Skeletal muscle tissue (tissue), 4 donors: ENCODE measurements around the gene TRABD2B. TPM values are rescaled to one million over a fixed set of nuclear protein-coding genes. Genes with fewer than 3 reads are reported as not detected.

Experiments used
- H3K27ac ChIP-seq: one replicate; pipeline ENCODE4 v1.7.0; 2013; ENCODE audit warnings: mild to moderate bottlenecking, low read depth, low read length, inconsistent platforms
- H3K27me3 ChIP-seq, 3 donors: one replicate each; pipeline ENCODE4 v1.7.0; 2013; ENCODE audit warnings: low read length in 3 of 3; ENCODE audit not compliant: control insufficient read depth in 3 of 3, insufficient read depth in 3 of 3
- H3K36me3 ChIP-seq, 3 donors: one replicate each; pipeline ENCODE4 v1.7.0; 2013; ENCODE audit warnings: low read length in 3 of 3; ENCODE audit not compliant: control insufficient read depth in 3 of 3, insufficient read depth in 3 of 3
- H3K4me1 ChIP-seq, 3 donors: one replicate each; pipeline ENCODE4 v1.7.0; 2013; ENCODE audit warnings: low read length in 3 of 3, mild to moderate bottlenecking in 3 of 3; ENCODE audit not compliant: control insufficient read depth in 3 of 3, insufficient read depth in 3 of 3
- H3K4me3 ChIP-seq, 3 donors: one replicate each; pipeline ENCODE4 v1.7.0; 2013; ENCODE audit warnings: low read length in 3 of 3
- H3K9ac ChIP-seq, 3 donors: one replicate each; pipeline ENCODE4 v1.7.0; 2013; ENCODE audit warnings: low read length in 3 of 3, mild to moderate bottlenecking in 3 of 3, moderate library complexity in 2 of 3, low read depth in 1 of 3
- H3K9me3 ChIP-seq, 3 donors: one replicate each; pipeline ENCODE4 v1.7.0; 2013; ENCODE audit warnings: low read length in 3 of 3; ENCODE audit not compliant: control insufficient read depth in 3 of 3
- total RNA-seq: library from RNA; depleted of rRNA; stranded (reverse); fragments of >200 nt; gene quantifications from one replicate; pipeline ENCODE4 v1.2.3, GENCODE V29; 2014
- donor health status: Osteomylitis.

The TRABD2B gene
- total RNA-seq, 1 donor from 2014 or later: 0.52 TPM

DNA sequence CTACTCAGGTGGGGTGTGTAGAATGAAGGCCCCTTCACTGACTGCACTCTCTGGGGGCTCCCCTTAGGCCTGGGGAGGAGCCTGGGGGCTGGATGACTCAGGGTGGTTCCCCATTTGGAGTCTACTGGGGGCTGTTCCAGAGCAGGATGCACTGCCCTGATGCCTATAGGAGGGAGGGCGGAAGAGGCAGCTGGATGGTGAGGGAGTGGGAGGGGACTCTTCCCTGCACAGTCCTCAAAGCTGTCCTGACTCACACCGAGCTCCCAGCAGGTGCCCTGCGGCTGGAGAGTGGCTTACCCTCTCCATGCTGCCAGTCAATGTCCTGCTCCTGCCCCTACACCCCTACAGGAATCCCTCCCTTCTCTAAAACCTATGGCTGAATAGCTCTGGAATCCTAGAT is 204.4 kb downstream of the TRABD2B start:
- Histone ChIP-seq H3K27ac (no peak overlapping the region), H3K9me3 (no peaks in the 10 kb centered on the region), H3K36me3 (no peaks in the 10 kb centered on the region), H3K4me1 (peaks cover 0 to 8% (median 0%) of the 10 kb centered on the region in 3 donors), H3K27me3 (no peaks in the 10 kb centered on the region), H3K9ac (no peak overlapping the region), H3K4me3 (no peak overlapping the region)

DNA sequence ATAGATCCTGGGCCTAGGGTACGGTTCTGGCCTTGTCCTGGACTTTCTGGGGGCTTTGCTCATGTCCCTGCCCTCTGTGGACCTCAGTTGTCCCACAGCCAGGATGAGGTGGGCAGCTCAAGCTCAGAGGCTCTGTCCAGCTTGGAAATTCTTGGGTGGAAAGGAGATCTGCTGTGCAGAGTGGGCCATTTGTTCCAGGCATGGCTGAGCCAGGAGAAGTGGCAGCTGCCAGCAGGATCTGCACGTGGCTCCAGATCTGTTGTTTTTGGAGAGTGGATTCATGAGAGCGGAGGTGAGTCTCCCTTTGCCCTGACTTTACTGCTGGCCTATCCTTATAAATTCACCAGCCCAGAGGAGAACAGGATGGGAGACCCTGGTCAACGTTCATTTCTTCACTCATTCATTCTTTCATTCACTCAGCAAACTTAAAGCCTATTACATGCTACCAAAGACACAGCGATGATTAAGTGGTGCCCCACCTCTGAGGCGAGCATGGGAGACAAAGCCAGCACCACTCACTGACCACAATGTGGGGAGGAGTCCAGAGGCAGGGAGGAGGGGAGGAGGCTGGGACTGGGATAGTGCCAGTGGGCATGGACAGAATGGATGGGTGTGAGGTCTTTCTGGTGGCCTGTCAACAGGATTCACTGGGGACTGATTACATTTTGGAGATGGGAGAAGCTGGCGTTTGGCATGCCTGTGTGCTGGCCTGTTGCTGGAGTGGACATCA is 205.1 kb downstream of the TRABD2B start:
- H3K36me3 ChIP-seq: no peaks in the 10 kb centered on the region
- no peak overlapping the region for H3K9ac ChIP-seq
- H3K27me3 ChIP-seq: no peaks in the 10 kb centered on the region
- no peak overlapping the region for H3K27ac ChIP-seq
- no peak overlapping the region for H3K4me3 ChIP-seq
- peaks cover 0 to 6% (median 0%) of the 10 kb centered on the region in 3 donors for H3K4me1 ChIP-seq
- H3K9me3 ChIP-seq: no peaks in the 10 kb centered on the region

DNA sequence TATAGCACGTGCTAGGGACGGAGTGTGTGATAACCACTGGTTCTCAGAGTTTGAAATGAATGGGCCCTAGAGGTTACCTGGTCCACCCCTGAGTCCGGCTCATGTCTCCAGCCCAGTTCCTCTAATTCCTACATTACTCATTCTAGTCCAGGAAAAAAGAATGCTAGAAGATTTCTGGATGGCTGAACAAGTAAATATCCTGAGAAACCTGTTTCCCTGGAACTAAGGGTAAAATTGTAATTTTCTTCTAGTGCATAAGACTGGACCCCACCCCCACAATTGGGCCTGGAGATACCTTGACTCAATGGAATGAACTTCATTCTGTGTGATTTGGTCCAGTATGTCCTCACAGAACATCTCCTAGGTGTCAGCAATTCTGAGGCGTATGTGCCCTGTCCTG is 208.4 kb downstream of the TRABD2B start:
- no peak overlapping the region for H3K9ac ChIP-seq
- H3K4me3 ChIP-seq: no peak overlapping the region
- no peak overlapping the region for H3K27ac ChIP-seq
- H3K4me1 ChIP-seq: peaks cover 23 to 28% (median 25%) of the 10 kb centered on the region in 3 donors
- no peaks in the 10 kb centered on the region for H3K9me3 ChIP-seq
- no peaks in the 10 kb centered on the region for H3K36me3 ChIP-seq
- H3K27me3 ChIP-seq: no peaks in the 10 kb centered on the region

DNA sequence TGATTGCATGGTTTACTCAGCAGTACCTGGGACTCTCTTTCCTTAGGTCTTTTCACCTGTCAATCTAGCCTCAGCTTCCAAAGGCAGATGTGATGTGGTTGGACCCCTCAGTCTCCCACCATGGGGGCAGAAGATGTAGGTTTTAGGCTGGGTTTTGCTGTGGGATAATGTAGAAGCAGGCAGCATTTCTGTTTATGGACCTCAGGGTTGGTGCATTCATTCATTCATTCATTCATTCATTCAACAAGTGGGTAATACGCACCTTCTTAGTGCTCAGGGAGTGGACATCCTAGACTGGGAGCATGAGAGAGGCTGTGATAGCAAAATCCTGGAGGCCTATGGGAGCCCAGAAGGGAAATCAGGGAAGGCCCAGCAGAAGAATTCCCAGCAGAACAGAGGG is 209.6 kb downstream of the TRABD2B start:
- H3K4me1 ChIP-seq: peaks cover 29 to 38% (median 32%) of the 10 kb centered on the region in 3 donors

DNA sequence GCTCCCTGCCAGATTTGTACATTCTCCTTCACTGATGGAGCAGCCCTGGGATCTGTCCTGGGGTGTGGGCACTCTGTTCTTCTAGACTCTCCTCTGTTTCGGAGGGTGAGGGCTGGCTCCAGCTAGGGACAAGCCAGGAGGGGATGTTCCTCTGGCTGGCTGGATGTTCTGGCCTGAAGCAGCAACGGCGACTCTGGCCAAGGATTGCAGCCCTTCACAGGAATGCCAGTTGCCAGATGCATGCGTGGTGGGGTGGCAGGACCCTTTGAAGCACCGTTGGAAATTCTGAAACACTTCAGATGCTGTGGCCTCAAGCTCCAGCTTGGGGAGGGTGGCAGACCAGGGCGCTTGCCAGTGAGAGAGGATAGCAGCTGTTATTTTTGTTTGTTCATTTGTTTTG is 210.9 kb downstream of the TRABD2B start:
- H3K9me3 ChIP-seq: no peaks in the 10 kb centered on the region

More for the DNA sequence above, 209.6 kb downstream of the TRABD2B start:
- no peak overlapping the region for H3K4me3 ChIP-seq
- no peaks in the 10 kb centered on the region for H3K9me3 ChIP-seq
- no peaks in the 10 kb centered on the region for H3K36me3 ChIP-seq
- no peaks in the 10 kb centered on the region for H3K27me3 ChIP-seq
- H3K27ac ChIP-seq: no peak overlapping the region
- no peak overlapping the region for H3K9ac ChIP-seq

DNA sequence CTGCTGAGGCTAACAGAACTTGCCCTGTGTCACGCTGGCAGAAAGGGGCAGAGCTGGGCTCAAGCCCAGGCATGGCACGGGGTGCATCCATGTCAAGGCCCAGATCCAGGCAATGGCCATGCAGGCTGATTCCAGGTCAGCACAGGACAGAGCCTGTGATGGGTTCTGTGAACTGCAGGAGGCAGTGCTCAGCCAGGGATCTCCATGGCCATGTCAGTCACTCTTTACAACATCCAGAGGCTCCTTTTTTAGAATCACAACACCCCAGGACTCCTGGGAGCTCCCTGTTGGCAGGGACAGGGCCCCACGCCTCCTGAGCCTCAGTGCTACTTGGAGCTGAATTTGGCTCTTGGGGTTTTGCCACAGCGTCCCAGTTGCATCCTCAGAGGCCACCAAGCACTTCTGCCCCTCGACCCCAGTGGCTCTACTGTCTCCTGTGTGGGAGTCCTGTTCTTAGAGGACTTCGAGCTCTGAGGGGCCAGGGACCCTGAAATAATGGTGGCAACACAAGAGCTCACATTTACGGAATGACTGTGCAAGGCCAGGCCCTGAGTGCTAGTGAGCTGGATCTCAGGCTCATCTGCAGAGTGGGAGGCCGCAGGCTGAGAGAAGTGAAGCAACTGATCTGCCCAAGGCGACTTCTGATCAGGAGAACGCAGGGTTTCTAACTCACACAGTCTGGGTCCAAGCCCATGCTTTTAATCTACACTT is 211.5 kb downstream of the TRABD2B start:
- Histone ChIP-seq H3K9ac (no peak overlapping the region), H3K27ac (no peak overlapping the region), H3K4me1 (peaks cover 39 to 53% (median 42%) of the 10 kb centered on the region in 3 donors), H3K9me3 (no peaks in the 10 kb centered on the region), H3K27me3 (no peaks in the 10 kb centered on the region), H3K36me3 (no peaks in the 10 kb centered on the region), H3K4me3 (peak overlapping the region in 1 of 3 donors; percentile 54)

More for the DNA sequence above, 210.9 kb downstream of the TRABD2B start:
- Histone ChIP-seq H3K4me1 (peaks cover 39 to 50% (median 42%) of the 10 kb centered on the region in 3 donors), H3K36me3 (no peaks in the 10 kb centered on the region), H3K27me3 (no peaks in the 10 kb centered on the region), H3K4me3 (no peak overlapping the region), H3K9ac (no peak overlapping the region), H3K27ac (no peak overlapping the region)

DNA sequence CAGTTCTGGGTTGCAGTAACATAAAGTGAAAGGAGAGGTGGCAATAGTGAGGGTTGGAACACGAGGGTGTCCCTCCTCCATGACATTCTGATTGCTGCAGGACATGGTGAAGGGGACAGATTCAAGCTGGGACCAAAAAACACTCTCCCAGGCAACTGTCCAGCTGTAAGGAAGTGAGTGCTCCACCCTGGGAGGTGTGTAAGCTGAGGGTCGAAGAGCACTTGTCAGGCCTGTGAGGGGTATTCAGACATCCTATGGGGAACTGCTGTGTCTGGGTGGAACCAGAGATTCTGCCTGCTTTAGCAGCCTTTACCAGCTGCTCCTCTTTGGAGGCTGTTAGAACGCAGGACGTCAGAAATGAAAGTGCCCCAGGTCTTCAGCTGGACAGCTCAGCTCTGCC is 212.1 kb downstream of the TRABD2B start:
- Histone ChIP-seq H3K9ac (peak overlapping the region in 1 of 3 donors; percentile 10), H3K4me3 (peak overlapping the region in 1 of 3 donors; percentile 54), H3K36me3 (no peaks in the 10 kb centered on the region), H3K27ac (no peak overlapping the region), H3K27me3 (no peaks in the 10 kb centered on the region), H3K9me3 (no peaks in the 10 kb centered on the region), H3K4me1 (peaks cover 39 to 53% (median 42%) of the 10 kb centered on the region in 3 donors)

DNA sequence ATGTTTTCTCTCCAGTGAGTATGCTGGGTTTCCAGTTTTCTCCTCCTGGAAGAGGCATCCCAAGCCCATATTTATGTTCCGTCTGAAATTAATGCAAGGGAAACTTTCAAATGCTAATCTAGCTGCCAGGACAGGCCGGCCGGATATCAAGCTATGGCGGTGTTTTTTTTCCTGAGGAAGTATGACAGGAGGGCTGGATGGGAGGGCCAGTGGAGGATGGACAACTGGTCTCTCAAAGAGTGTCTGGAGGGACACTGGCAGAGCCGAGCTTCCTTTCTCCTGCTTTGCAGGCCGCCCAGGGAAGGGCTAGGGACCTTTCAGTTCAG is 212.7 kb downstream of the TRABD2B start:
- Histone ChIP-seq H3K27ac (no peak overlapping the region), H3K9ac (peak overlapping the region in 1 of 3 donors; percentile 10), H3K4me1 (peaks cover 39 to 53% (median 42%) of the 10 kb centered on the region in 3 donors), H3K27me3 (no peaks in the 10 kb centered on the region), H3K9me3 (no peaks in the 10 kb centered on the region), H3K4me3 (peak overlapping the region in 1 of 3 donors; percentile 54), H3K36me3 (no peaks in the 10 kb centered on the region)

DNA sequence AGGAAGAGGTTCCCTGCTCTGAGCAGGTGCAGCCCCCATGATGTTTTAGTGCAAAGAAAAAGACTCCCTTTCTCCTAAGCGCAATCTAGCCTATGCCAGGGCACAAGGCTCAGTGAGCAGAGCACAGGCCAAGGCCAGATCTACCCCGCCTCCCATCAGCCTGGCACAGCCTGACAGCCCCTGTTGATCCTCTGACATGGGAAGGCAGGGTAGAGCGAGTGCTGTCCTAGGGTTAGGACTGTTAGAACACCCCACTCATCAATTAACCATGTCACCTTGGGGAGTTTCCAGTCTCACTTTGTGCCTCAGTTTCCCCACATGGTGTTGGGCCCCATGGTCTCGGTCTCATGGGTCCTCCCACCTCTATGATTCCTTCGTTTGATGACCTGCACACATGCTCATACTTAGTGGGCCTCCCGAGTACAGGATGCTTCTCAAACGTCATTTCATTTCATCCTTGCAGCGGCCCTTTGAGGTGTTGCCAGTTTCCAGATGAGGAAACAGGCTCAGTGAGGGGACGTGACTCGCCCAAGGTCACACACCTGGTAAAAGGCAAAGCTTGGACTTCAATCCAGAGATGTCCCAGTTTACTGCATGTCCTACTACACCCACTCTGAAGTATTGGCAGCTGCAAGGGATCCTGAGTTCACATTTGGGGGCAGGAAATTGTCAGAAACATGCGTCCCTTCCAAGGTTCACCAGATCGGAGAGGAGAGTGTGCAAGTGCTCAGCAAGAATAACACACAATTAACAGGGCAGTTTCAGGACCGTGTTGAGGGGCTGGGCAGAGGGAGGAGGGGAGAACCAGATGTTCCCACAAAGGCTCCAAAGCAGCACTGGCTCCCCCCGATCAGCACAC is 213.3 kb downstream of the TRABD2B start:
- no peak overlapping the region for H3K27ac ChIP-seq
- H3K9ac ChIP-seq: peak overlapping the region in 1 of 3 donors; percentile 10
- H3K9me3 ChIP-seq: no peaks in the 10 kb centered on the region
- no peak overlapping the region for H3K4me3 ChIP-seq
- no peaks in the 10 kb centered on the region for H3K36me3 ChIP-seq
- H3K27me3 ChIP-seq: no peaks in the 10 kb centered on the region
- H3K4me1 ChIP-seq: peaks cover 39 to 53% (median 42%) of the 10 kb centered on the region in 3 donors
